ENCODE measurements around the gene SERPINA9.

DNA sequence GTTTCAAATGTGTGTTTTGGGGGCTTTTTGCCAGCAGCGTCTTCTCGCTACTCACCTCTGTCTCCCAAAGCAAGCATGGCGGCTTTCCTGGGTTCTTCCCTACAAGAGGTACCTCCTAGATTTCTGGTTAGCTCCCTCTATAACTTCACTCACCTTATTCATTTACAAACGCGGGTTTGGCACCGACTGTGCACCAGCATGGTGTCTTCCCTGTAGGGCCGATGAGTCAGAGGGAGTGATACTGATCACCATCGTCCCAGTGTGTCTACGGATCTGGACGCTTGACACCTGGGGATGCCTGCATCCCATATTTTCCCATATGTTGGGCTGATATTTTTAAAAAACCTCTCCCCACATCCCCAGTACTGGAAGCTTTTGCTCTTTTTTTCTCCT, 41.2 kb upstream of the SERPINA9 start:
- TF ChIP-seq, protein P1, sequence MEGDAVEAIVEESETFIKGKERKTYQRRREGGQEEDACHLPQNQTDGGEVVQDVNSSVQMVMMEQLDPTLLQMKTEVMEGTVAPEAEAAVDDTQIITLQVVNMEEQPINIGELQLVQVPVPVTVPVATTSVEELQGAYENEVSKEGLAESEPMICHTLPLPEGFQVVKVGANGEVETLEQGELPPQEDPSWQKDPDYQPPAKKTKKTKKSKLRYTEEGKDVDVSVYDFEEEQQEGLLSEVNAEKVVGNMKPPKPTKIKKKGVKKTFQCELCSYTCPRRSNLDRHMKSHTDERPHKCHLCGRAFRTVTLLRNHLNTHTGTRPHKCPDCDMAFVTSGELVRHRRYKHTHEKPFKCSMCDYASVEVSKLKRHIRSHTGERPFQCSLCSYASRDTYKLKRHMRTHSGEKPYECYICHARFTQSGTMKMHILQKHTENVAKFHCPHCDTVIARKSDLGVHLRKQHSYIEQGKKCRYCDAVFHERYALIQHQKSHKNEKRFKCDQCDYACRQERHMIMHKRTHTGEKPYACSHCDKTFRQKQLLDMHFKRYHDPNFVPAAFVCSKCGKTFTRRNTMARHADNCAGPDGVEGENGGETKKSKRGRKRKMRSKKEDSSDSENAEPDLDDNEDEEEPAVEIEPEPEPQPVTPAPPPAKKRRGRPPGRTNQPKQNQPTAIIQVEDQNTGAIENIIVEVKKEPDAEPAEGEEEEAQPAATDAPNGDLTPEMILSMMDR (conservative IDR thresholded peaks at IDR 0.05), result no peak
- TF ChIP-seq EZH2 (IDR thresholded peaks at IDR 0.05; ENCODE audit: low read depth), result no peak

Measured in PC-9 (cell line).